NCI-H1092 treated with DMSO at 0.1 percent for 48 hours (cell line): ENCODE measurements around the gene SOCS6.

Experiments
- DNase-seq: peaks from one replicate; lab custom pipeline; 2025; lab: John Stamatoyannopoulos, UW

Gene SOCS6

DNA sequence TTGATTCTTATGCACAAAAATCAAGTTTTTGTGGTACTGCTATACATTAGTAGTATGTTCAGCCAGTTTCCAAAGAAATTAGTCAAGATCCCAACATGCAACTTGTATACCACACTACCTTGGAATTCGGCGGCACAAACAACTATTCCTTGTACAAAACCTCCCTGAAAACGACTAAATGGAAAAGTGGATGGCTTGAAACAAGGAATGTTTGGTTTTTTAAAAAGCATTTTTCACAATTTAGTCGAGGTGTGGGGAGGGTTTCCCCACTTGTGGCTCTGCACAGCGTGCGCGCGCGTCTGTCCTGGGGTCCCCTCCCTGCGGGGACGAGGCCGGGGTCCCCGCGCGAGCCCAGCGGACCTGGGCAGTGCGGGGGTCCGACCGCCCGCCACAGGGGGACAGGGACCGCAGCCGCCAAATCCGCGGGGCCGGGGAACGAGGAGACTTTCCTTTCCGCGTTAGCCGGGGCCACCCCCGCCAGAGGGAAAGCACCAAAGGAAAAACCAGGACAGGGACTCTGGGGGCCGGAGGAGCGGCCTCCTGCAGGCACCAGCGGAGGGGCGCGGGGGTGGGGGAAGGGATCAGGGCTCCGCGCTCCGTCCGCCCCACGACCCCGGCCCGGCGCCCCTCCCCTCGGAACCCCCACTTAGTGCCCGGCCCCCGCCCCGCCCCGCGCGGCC is 534 bp upstream of the SOCS6 start:
- DNase-seq: peak; percentile 25

DNA sequence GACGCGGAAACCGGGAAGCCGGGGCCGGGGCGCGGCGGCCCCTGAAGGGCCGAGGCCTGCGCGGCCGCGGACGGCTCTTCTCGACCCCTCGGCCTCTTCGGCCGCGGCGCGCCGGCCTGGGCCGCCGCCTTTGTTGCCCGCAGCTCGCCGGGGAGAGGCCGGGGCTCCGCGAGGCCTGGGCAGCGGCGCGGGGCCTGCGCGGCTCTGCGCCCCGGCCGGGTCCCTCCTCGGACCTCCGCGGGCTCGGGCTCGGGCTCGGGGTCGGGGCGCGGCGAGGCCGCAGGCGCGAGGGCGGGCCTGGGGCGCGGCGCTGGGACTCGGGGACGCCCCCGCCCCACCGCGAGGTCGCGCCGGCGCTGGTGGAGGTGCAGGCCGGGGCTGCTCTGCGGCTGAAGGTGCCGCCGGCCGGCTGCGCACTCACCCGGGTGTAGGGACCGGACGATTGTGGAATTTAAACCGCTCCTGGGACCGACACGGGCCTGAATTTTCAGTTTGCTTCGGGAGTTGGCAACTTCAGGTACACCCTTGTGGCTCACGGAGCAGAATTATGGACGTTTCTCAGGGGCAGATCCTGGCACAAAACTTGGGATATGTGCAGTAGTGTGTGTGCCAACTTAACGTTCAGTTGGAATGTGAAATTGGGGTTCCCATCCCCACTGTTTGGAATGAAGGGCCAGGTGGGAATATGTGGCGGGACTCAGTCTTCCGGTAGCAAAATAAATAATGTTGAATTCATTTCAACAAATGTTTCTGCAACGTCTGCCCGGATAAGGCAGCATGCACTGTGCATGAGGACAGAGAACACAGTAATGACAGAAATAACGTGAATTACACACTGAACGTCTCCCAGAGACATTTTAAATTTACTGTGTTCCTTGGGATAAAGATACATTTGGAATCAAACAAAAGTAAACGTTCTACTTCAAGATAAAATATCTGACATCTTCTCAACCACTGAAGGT is 787 bp downstream of the SOCS6 start:
- DNase-seq: peak; percentile 57

DNA sequence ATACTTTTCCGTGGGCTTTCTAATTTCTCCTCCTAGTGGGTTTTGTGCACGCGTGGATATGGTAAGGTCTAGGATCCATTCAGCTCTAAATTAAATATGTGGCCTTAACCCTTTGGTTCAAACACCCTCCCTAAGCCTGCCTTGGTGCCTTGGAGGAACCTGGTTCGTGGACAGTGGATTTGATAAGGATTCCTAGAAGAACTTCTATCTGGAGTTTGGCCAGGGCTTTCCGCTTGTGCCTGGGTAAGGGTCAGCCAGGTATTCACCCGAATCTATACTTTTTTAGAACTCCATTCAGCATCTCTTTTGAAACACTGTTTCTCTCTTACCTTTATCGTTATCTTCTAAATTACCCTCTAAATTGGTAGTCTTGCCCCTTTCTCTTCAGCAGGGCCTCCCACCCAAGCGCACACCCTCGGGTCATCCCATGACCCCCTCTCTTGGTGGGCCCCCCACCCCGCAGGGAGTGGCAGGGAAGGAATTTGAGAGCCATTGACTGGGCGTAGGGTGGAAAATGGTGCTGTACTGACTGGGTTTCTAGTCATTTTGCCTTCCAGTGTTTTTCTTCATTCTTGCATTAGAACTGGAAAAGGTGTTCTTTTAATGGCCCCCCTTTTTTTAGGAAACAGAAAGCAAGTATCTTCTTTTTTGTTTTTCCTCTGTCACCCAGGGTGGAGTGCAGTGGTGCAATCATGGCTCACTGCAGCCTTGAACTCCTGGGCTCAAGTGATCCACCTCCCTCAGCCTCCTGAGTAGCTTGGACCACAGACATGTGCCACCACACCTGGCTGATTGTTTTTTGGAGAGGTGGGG is 1.8 kb downstream of the SOCS6 start:
- DNase-seq: no peak

DNA sequence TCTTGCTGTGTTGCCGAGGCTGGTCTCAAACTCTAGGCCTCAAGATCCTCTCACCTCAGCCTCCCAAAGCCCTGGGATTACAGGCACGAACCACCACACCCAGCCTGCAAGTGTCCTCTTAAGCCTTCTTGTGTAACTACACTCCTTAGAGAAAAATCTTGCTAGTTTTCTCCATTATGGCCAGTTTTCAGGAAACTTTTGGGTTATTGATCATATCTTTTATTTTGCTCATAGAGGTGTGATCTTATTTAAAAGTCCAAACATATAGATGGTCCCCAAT is 2.4 kb downstream of the SOCS6 start:
- DNase-seq: no peak

DNA sequence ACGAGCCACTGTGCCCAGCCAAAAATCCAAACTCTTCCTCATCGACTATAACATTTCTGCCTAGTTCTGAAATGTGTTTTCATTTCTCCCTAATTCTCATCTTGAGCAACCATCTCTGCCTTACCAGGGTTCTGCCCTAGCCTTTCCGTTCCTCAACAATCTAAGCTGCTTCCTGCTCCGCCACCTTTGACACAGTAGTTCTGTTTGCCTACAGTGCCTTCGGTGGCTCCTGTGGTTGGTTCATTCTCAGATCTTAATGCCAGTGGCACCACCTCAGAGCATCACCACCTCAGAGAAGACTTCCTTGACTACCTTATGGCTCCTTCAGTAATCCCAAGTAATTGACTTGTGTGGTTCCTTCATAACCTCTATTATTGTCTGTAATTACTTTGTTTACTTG is 3.8 kb downstream of the SOCS6 start:
- no peak for DNase-seq

DNA sequence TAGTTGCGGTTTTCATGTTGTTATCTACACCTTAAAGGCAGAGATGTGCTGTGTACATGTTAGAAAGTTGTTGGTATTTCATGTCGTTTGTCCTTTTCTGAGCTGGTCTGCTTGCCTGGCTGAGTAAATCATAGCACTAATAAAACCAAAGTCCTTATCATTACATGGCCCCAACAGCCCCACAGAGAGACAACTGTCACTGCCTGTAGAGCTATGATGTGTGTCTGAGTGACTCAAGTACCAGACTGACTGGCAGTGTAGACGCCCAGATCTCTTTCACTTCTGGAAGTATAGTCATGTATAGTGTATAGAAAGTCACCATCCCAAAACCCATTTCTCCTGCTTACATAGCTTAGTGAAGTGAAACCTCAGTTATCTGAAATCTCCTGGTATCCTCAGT is 4.3 kb downstream of the SOCS6 start:
- no peak for DNase-seq

DNA sequence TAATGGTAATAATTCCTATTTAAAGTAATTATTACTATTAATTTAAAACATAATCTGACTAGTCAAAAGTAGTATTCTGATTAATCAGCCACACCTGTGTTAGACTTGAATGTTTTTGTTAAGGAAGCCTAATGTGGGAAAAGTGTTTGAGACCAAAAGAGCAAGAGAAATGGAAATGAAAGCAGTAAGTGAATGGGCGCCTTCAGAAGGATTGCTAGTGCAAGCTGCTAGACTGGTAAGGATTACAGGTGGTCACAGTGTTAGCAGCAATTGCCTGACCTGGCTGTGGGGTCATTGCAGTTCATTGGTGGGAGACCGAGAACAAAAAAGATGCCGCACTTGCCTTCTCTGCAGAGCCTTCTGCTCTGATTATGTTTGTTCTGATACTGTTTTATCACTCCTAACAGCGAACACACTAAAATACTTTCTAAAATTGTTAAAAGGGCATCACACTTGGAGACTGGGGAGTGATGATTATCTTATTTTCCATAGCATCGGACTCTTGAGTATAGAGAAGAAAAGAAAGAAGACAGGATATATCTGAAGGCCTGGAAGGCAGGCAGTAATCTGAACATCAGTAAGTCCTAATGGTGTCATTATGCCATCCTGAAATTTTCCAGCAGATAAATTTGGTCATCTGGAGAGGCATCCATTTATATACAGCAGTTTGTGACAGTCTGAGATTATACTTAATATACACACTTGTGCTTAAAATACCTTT is 5.8 kb downstream of the SOCS6 start:
- no peak for DNase-seq

DNA sequence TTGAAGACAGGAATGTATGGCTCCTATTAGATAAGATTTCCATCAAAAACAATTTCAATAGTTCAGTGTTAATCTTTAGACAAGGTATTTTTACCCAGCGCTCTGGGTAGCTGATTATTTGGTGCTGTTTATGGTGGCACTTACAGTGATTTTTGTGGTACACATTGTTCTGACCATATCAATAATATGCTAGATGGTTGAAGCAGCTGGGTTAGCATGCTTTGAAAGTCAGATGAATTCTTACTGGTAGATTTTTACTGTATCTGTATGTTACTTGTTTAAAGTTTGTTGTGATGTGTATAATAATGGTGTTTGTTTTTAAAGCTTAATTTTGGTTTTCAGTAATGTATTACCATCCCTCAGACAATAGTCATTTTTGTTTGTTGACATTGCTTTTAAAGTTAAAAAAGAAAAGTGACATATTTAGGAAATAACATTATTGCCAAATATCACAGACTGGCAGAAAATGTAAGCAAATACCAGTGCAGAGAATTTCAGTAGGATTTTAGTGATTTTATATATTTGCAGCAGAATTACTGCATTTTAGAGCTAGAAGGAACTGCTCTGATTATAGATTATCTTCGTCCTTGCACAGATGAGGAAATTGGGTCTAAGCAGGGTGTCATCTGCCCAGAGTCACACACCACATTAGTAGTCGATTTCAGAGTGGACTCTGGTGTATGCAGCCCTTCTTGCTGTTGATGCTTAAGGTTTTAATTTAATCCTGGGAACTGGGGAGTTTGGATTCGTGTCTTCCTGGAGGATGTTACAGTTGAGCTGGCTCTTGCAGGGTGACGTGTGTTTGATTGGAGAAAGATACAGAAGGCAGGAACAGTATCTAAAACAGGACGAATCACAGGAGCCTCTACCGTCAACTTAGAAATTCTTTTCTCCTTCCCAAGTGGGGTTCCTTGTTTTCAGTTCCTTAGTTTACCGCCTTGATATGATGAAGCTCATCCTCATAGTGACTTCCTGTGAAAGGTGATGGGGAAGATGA is 6.6 kb downstream of the SOCS6 start:
- DNase-seq: no peak

DNA sequence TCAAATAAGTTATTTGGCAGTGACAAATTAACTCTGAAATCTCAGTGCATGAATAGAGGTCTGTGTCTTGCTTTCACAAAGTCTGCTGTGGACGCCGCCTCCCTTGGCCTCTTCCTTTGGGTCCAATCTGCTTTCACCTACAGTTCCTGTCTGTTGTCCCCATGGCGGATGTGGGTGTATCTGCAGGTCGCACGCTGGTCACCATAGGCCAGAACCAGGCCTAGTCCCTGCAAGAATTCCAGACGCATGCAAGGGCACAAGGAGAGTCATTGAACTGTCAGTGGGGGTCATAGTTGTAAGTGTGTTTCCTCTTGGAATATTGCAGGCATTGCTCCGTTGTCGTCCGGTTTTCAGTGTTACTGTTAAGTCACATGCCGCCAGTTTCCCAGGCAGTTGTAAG is 7.4 kb downstream of the SOCS6 start:
- DNase-seq: no peak

DNA sequence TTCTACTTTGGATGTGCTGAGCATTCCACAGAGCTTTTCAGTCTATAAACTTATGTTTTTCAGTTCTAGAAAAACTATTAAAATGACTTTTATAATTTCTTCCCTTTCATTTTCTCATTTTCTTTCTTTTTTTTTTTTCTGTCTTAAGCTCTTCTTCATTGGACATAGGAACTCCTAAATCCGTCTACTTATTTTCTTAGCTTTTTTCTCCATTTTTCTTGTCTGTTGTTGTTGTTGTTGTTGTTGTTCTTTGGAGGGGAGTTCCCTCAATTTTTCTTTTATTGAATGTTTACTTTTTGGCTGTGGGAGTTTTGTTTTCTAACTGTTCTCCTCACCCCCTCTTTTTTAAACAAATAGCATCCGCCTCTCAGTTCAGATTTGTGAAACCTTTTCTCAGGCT is 7.9 kb downstream of the SOCS6 start:
- DNase-seq: no peak

DNA sequence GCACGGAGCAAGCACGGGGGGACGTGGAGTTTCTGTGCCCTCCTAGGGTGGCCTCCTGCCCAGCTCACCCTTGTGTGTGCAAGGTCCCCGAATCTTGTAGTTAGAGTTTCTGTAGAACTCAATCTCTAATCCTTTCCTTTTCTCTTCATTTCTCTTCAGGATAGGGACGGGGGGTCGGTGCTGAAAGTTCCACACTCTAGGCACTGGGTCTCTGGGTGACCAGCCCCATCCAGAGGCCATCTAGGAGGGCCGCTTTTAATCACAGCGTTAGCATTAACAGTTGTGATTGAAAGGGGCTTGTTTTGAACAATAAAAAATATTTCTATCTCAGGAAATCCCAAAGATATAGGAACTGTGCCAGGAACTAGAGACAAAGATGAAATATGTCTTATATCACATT is 10.5 kb downstream of the SOCS6 start:
- DNase-seq: no peak

DNA sequence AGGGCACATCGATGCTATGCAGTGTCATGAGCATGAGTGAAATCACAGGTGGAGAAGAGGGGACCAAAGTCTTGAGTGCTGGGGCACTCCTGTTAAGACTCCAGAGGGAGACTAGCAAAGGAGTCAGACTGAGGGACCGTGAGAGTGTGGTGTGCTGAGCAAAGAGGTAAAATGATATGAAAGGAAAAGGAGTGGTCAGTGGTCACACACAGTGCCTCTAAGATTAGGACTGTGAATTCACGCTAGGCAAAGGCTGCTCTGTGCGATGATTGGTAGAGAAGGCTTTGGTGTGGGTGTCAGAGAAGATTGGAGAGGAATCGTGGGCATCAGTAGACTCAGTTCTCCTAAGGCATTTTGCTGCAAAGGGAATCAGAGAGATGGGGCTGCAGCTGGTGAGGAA is 12.8 kb downstream of the SOCS6 start:
- DNase-seq: no peak

DNA sequence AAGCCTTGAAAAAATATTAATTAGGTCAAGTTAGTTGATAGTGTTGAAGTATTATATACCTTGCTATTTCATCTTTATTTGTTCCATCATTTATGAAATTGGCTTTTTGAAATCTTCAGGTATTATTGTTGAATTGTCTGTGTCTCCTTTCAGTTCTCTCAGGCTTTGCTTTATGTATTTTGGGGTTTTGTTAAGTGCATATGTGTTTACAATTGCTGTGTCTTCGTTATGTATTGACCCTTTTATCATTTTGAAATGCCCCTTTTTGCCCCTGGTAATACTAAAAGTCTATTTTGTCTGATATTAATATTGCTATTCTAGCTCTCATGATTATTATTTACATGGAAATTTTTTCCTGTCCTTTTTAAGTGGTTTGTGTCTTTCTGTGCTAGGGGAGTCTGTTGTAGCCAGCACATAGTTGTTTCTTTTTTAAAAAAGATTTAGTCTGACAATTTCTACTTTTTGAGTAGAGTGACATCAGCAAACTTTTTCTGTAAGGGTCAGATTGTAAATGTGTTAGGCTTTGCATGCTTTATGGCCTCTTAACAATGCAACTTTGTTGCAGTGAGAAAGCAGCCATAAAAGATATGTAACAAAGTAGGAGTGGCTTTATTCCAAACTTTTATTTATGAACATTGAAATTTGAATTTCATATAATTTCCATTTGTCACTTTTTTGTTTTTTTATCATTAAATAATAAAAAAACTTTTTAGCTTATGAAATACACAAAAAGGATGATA is 19.9 kb downstream of the SOCS6 start:
- DNase-seq: no peak

DNA sequence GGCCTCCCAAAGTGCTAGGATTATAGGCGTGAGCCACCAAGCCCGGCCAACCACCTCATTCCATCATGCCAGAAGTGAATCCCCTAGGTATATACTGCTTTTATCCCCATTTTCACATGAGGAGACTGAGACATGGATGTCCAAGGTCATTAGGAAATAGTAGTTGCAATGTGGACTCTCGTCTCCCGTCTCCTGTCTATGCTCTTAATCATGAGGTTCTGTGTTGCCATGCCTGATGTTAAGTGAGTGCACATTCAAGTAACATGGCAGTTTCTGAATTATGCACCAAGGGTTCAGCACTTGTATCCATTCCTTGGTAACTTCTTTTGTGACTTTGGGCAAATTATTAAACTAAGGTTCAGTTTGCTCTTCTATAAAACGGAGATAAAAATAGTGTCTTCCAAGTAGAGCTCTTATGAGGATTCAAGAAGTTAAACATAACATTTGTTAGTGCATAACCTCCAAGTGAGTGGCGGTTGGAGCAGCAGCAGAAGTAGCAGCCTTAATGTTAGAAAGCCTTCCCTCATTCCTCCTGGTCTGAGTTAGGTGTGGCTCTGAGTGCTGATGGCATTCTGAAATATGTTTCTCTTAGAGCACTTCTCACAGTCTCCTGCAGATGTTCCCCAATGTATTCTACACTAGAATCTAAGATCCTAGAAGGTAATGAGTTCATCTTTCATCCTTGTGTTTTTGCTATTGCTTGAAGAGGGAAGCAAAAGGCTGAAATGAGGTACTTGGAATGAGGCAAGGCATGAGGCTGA is 21.9 kb downstream of the SOCS6 start:
- no peak for DNase-seq

DNA sequence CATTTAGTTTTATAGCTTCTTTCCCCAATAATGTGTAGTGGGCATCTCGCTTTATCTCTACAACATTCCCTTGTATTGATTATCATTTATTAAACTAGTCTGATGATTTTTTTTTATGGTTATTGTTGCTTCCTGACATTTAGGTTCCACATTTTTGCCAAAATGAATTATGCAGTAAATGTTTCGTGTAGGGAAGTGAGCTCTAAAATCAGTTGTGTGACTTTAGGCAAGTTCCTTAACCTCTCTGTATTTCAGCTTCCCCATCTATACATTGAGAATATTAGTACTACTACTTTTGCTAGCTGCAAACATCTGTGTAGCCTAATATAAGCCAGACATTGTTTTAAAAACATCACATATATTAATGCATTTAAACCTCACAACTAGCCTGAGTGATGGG is 22.9 kb downstream of the SOCS6 start:
- no peak for DNase-seq

DNA sequence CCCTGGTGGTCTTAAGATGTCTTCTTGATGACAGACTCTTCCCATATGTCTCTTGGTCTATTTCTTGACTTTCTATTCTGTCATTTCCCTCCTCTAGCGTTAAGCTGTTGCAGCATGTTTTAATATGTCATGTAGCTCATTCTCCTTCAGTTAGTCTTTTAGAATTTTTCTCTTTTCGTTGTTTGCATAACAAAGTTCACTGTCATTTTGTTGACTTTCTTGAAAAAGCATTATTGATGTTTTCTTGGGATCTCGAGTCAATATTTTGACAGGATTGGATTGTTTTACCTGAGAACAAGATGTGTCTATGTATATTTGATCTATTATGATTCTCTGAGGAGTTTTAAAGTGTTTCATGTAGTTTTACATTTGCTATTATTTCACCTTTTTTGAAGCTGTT is 24.8 kb downstream of the SOCS6 start:
- DNase-seq: no peak

DNA sequence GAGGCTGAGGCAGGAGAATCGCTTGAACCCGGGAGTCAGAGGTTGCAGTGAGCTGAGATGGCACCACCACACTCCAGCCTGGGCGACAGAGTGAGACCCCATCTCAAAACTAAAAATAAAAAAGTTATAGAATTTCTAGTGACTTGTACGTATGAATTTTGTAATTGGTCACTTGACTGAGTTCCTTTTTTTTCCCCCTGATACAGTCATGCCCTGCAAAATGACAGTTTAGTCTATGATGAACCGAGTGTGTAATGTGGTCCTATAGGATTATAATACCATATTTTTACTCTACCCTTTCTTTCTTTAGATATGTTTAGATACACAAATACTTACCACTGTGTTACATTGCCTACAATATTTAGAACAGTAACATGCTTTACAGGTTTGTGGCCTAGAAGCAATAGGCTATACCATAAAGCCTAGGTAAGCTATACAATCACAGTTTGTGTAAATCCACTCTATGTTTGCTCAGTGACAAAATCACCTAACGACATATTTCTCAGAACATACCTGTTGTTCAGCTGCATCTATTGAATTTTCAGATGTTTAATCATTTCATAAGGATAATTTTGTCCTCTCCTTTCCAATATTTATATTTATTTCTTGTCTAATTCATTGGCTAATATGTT is 25.4 kb downstream of the SOCS6 start:
- no peak for DNase-seq

DNA sequence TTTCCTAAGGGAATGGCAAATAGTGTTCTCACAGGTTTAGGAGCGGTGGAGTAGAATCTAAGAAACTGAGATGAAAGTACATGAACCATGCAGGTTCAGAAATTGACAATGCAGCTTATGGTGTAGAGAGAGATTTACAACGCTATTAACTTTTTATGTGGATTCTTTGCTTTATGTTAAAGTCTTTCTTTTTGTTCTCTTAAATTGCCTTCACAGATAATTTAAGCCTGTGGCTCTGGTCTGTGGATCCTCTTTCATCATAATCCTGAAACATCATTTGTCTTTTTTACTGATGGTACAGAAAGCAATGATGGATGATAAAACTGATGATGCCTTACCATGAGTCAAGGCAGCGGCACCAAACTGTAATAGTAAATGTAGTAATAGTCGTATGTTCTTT is 30.3 kb downstream of the SOCS6 start:
- DNase-seq: no peak

DNA sequence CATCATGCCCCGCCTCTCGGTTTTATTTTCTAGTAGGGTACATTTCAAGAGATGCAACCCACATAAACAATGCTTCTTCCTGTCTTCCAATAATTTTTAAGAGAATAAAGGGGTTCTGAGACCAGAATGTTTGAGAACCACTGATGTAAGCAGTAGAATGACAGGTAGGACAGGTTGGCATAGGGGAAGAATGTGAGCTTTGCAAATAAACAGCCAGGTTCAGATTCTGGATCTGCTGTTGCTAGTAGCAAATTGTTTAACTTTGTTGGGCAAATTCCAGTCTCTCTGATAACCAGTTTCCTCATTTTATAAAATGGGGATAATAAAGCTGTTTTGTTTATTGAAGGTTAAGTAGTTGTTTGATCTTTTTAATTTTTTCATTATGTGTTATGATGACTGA is 32.8 kb downstream of the SOCS6 start:
- no peak for DNase-seq
